SH-SY5Y (cell line): ENCODE measurements around the gene ZNF568.

Experiments used
- GATA2 ChIP-seq: IDR thresholded peaks from 2 replicates; pipeline ENCODE4 v1.6.1; 2011; ENCODE audit warnings: mild to moderate bottlenecking, low read depth, low read length
- GATA3 ChIP-seq: IDR thresholded peaks from 2 replicates; pipeline ENCODE4 v1.6.1; 2011; ENCODE audit warnings: low read depth, mild to moderate bottlenecking, low read length, moderate library complexity

Gene ZNF568

GRCh38 chr19:36973021-36973843, 57.1 kb downstream of the ZNF568 start:
- TF ChIP-seq GATA3 (no peak), GATA2 (no peak)

GRCh38 chr19:36973844-36974195, 57.7 kb downstream of the ZNF568 start:
- TF ChIP-seq GATA2 (no peak), GATA3 (no peak)

- TF ChIP-seq GATA2 (no peak), GATA3 (no peak)
These were observed 70.0 kb downstream of the ZNF568 start for GRCh38 chr19:36986131-36986530.

- no peak for TF ChIP-seq GATA2
- no peak for TF ChIP-seq GATA3
These were observed 70.5 kb downstream of the ZNF568 start for GRCh38 chr19:36986601-36987000.

- TF ChIP-seq GATA2 (no peak), GATA3 (no peak)
These were observed 71.0 kb downstream of the ZNF568 start for GRCh38 chr19:36987091-36987490.

GRCh38 chr19:36997152-36997842, 81.2 kb downstream of the ZNF568 start:
- no peak for TF ChIP-seq GATA3
- no peak for TF ChIP-seq GATA2

- TF ChIP-seq GATA2 (no peak), GATA3 (no peak)
These were observed 81.7 kb downstream of the ZNF568 start for GRCh38 chr19:36997843-36998235.

- no peak for TF ChIP-seq GATA2
- no peak for TF ChIP-seq GATA3
These were observed 83.2 kb downstream of the ZNF568 start for GRCh38 chr19:36999313-36999712.

GRCh38 chr19:37007587-37008220, 91.6 kb downstream of the ZNF568 start:
- TF ChIP-seq GATA2 (no peak), GATA3 (no peak)

GRCh38 chr19:37009871-37010270, 93.7 kb downstream of the ZNF568 start:
- TF ChIP-seq GATA2, result no peak
- no peak for TF ChIP-seq GATA3

- no peak for TF ChIP-seq GATA2
- TF ChIP-seq GATA3, result no peak
These were observed 96.1 kb downstream of the ZNF568 start for GRCh38 chr19:37012093-37012745.

- TF ChIP-seq GATA2, result no peak
- TF ChIP-seq GATA3, result no peak
These were observed 98.3 kb downstream of the ZNF568 start for GRCh38 chr19:37014456-37014855.

- TF ChIP-seq GATA2 (no peak), GATA3 (no peak)
These were observed 129.0 kb downstream of the ZNF568 start for GRCh38 chr19:37045140-37045539.
